Gastroesophageal sphincter (tissue), 4 donors: ENCODE results near the gene SDK1. TPM values are rescaled to one million over a fixed set of nuclear protein-coding genes. Genes with fewer than 3 reads are reported as not detected.
A peak's percentile ranks its signal among the peaks of the same experiment; 100 is the strongest.

Experiments used
- ATAC-seq: fragments of 150-250 bp; one replicate; pipeline ENCODE4 v1.9.1; 2016; ENCODE audit warnings: mild to moderate bottlenecking, moderate library complexity
- H3K27ac ChIP-seq, 4 donors: fragments of 200-600 bp; sonication (generic) in 3 of 4; 1 replicate in 3 of 4; 2 replicates in 1 of 4; pipeline ENCODE4 v1.5.1; 2016 to 2019
- H3K27me3 ChIP-seq: fragments of 200-600 bp; sonication (generic); one replicate; pipeline ENCODE4 v1.5.1; 2019
- H3K36me3 ChIP-seq, 2 donors: fragments of 200-600 bp; sonication (generic); one replicate each; pipeline ENCODE4 v1.5.1; 2019; ENCODE audit warnings: control low read depth in 1 of 2
- H3K4me1 ChIP-seq, 3 donors: fragments of 200-600 bp; sonication (generic); 1 replicate in 2 of 3; 2 replicates in 1 of 3; pipeline ENCODE4 v1.5.1; 2016 to 2019; ENCODE audit warnings: control low read depth in 2 of 3
- H3K4me3 ChIP-seq, 2 donors: fragments of 200-600 bp; sonication (generic); one replicate each; pipeline ENCODE4 v1.5.1; 2019; ENCODE audit warnings: mild to moderate bottlenecking in 1 of 2, moderate library complexity in 1 of 2
- H3K9me3 ChIP-seq, 3 donors: fragments of 200-600 bp; sonication (generic); one replicate each; pipeline ENCODE4 v1.5.1; 2017 to 2019; ENCODE audit warnings: control low read depth in 2 of 3
- EP300 ChIP-seq: sonication (generic); formaldehyde crosslinking; IDR thresholded peaks from one replicate; pipeline ENCODE4 v1.6.1; 2017; ENCODE audit warnings: antibody characterized with exemption, mild to moderate bottlenecking
- POLR2A ChIP-seq, 2 donors: fragments of 450-650 bp; IDR thresholded peaks; one replicate each; pipeline ENCODE4 v1.6.1; 2017; ENCODE audit warnings: antibody characterized with exemption in 2 of 2, mild to moderate bottlenecking in 2 of 2, moderate library complexity in 1 of 2
- POLR2AphosphoS5 ChIP-seq: sonication (generic); formaldehyde crosslinking; IDR thresholded peaks from one replicate; pipeline ENCODE4 v1.6.1; 2017; ENCODE audit warnings: antibody characterized with exemption
- WGBS, 2 donors: methylation state at CpG; one replicate each; pipeline ENCODE4 v1.1.5; 2018; ENCODE audit warnings: low coverage in 1 of 2; 5-methylcytosine and 5-hydroxymethylcytosine counted together
- total RNA-seq, 4 donors: library from RNA; depleted of rRNA; stranded (reverse); fragments of >200 nt; gene quantifications; one replicate each; pipeline ENCODE4 v1.1.0, GENCODE V29; 2016
- TF ChIP-seq, protein P1 (sequence below), 4 experiments: fragments of 200-600 bp in 2 of 4; fragments of 450-650 bp in 2 of 4; sonication (generic) in 1 of 4; IDR thresholded peaks; one replicate each; pipeline ENCODE4 v1.5.1; 2017 to 2019; ENCODE audit warnings: antibody characterized with exemption in 4 of 4, mild to moderate bottlenecking in 2 of 4, moderate library complexity in 2 of 4

Gene SDK1
- total RNA-seq, 4 donors from 2014 or later, result 6.1 to 13.6 (median 8.7) TPM

DNA sequence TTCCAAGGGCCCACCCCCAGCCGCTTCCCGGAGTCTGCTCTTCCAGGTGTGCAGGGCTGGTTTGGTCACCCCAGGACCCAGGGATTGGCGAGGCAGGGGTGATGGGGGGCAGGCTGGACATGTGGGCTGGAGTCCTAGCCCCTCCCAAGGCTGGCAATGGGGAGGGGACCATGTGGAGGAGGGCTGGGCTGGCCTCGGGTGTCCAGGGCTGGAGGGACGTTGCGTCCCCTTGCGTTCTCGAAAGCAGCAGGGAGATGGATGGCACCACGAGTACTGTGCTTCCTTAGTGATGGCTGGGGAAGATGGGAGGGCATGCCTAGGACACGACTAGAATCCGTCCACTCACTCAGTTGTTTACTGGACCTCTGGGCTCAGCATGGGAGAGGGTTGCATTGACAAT, 848.6 kb downstream of the SDK1 start:
- ATAC-seq, result no peak
- Histone ChIP-seq H3K9me3 (no peaks in the 10 kb centered on the region), H3K27me3 (peaks cover 13% of the 10 kb centered on the region), H3K27ac (no peak overlapping the region), H3K4me3 (no peak overlapping the region), H3K4me1 (peaks cover 0 to 8% (median 4%) of the 10 kb centered on the region in 3 donors), H3K36me3 (no peaks in the 10 kb centered on the region)
- TF ChIP-seq POLR2AphosphoS5 (no peak), POLR2A (IDR thresholded peaks at IDR 0.05) (no peak), EP300 (no peak)
- no CpG with 5 or more reads among the region's 11 CpGs for WGBS, 2 donors

- no peak for ATAC-seq
- TF ChIP-seq POLR2A (IDR thresholded peaks at IDR 0.05), result no peak
- no peak for TF ChIP-seq POLR2AphosphoS5
- TF ChIP-seq EP300, result no peak
- TF ChIP-seq, protein P1, sequence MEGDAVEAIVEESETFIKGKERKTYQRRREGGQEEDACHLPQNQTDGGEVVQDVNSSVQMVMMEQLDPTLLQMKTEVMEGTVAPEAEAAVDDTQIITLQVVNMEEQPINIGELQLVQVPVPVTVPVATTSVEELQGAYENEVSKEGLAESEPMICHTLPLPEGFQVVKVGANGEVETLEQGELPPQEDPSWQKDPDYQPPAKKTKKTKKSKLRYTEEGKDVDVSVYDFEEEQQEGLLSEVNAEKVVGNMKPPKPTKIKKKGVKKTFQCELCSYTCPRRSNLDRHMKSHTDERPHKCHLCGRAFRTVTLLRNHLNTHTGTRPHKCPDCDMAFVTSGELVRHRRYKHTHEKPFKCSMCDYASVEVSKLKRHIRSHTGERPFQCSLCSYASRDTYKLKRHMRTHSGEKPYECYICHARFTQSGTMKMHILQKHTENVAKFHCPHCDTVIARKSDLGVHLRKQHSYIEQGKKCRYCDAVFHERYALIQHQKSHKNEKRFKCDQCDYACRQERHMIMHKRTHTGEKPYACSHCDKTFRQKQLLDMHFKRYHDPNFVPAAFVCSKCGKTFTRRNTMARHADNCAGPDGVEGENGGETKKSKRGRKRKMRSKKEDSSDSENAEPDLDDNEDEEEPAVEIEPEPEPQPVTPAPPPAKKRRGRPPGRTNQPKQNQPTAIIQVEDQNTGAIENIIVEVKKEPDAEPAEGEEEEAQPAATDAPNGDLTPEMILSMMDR (IDR thresholded peaks at IDR 0.05), result no peak
Measured at GRCh38 chr7:4150731-4151130, 849.7 kb downstream of the SDK1 start.

DNA sequence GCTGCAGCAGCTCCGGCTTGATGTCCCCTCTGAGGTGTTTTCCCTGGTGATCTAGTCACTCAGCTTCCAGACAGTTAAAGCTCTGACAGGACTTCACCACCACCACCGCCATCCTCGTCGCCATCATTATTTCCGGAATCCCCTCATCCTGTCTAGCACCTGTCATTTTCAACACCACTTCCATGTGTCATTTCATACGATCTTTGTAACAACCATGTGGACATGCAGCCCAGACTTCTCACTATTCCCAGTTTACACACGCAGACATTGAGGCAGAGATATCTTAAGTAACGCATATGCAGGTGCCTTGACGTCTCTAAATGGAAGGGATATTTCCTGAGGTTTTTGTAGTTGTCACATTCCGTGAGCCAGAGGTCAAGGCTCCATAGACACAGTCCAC, 850.5 kb downstream of the SDK1 start:
- 90 to 96% methylated on average over 4 to 9 of the region's 10 CpGs for WGBS, 2 donors
- Histone ChIP-seq H3K36me3 (no peaks in the 10 kb centered on the region), H3K27ac (no peak overlapping the region), H3K4me1 (no peaks in the 10 kb centered on the region), H3K9me3 (no peaks in the 10 kb centered on the region), H3K27me3 (no peaks in the 10 kb centered on the region), H3K4me3 (no peak overlapping the region)
- ATAC-seq, result no peak
- TF ChIP-seq, protein P1 (IDR thresholded peaks at IDR 0.05), result no peak
- TF ChIP-seq POLR2A (IDR thresholded peaks at IDR 0.05) (no peak), EP300 (no peak), POLR2AphosphoS5 (no peak)

More at GRCh38 chr7:4150731-4151130, 849.7 kb downstream of the SDK1 start:
- no peak overlapping the region for H3K4me3 ChIP-seq
- no peaks in the 10 kb centered on the region for H3K36me3 ChIP-seq
- H3K9me3 ChIP-seq, result no peaks in the 10 kb centered on the region
- peaks cover 2% of the 10 kb centered on the region for H3K27me3 ChIP-seq
- H3K4me1 ChIP-seq, result no peaks in the 10 kb centered on the region
- no peak overlapping the region for H3K27ac ChIP-seq
- no CpG with 5 or more reads among the region's 9 CpGs for WGBS, 2 donors

- peak; percentile 32 for ATAC-seq
- no peak overlapping the region for H3K4me3 ChIP-seq
- no peak overlapping the region for H3K27ac ChIP-seq
- no peaks in the 10 kb centered on the region for H3K27me3 ChIP-seq
- no peaks in the 10 kb centered on the region for H3K9me3 ChIP-seq
- 66 to 78% methylated on average over 6 to 8 of the region's 13 CpGs for WGBS, 2 donors
- no peaks in the 10 kb centered on the region for H3K4me1 ChIP-seq
- H3K36me3 ChIP-seq, result no peaks in the 10 kb centered on the region
- no peak for TF ChIP-seq POLR2A (IDR thresholded peaks at IDR 0.05)
- TF ChIP-seq, protein P1 (IDR thresholded peaks at IDR 0.05), result no peak
- no peak for TF ChIP-seq POLR2AphosphoS5
- TF ChIP-seq EP300, result no peak
Measured at GRCh38 chr7:4151926-4152549, 851.0 kb downstream of the SDK1 start.

DNA sequence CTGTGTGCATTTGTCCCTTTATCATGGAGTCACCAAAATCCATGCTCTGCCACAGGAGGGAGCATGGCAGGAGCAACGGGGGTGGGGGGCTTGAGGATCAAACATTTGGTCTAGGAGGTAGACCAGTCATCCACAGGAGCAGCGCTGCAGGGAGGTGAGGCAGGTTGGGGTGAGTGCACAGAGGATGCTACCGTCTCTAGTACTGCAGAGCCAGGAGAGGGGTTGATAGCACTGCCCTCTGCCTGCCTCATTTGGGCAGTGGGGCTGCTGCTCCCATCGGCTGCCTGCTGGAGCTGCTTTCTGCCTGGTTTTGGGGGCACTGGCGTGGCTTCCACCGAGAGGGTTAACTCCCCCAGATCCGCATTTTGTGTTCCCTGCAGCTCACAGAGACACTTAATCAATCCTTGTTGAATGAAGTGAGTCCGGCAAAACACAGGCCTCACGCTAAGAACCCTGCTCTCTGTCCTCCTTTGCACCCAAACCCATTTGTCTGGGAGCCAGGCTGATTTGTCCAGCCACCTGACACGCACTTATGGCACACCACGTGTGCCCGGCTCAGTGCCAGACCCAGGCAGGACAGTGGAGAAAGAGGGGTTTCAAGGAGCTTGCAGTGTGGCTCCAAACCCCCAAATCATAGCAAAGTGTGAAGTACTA, 854.0 kb downstream of the SDK1 start:
- H3K27me3 ChIP-seq, result no peaks in the 10 kb centered on the region
- no peak for ATAC-seq
- 44 to 69% methylated on average over 3 to 5 of the region's 12 CpGs for WGBS, 2 donors

More for the DNA sequence above, 854.0 kb downstream of the SDK1 start:
- H3K4me3 ChIP-seq, result no peak overlapping the region
- peaks cover 0 to 9% (median 0%) of the 10 kb centered on the region in 3 donors for H3K4me1 ChIP-seq
- H3K36me3 ChIP-seq, result no peaks in the 10 kb centered on the region
- no peaks in the 10 kb centered on the region for H3K9me3 ChIP-seq
- H3K27ac ChIP-seq, result no peak overlapping the region
- TF ChIP-seq EP300 (no peak), POLR2A (IDR thresholded peaks at IDR 0.05) (no peak), POLR2AphosphoS5 (no peak)
- TF ChIP-seq, protein P1 (IDR thresholded peaks at IDR 0.05), result no peak
